ENCODE data around the gene MED13L. TPM values are rescaled to one million over a fixed set of nuclear protein-coding genes. Genes with fewer than 3 reads are reported as not detected.

The MED13L gene
- total RNA-seq: 100 to 1,000 TPM; 126 to 216 (median 133) TPM
- 136 TPM for total RNA-seq (2013)
- 77.7 to 250 (median 217) reads per million in 29 experiments for total RNA-seq

- peaks cover 33 to 45% (median 44%) of the 10 kb centered on the region in 3 donors for H3K4me1 Mint-ChIP-seq
- Histone ChIP-seq H3K27me3 (replicated peaks in 1 of 2; ENCODE audit: control insufficient read depth in 2 of 2, extremely low read depth in 1 of 2, insufficient read depth in 2 of 2, low read length in 1 of 2) (no peaks in the 10 kb centered on the region), H3K4me1 (ENCODE audit: control insufficient read depth in 1 of 2, extremely low read depth in 1 of 2, insufficient read depth in 2 of 2, low read length in 2 of 2) (peaks cover 15 to 28% of the 10 kb centered on the region in 2 experiments), H3K36me3 (ENCODE audit: control insufficient read depth in 2 of 2, extremely low read depth in 1 of 2, insufficient read depth in 1 of 2, low read length in 1 of 2) (no peaks in the 10 kb centered on the region), H3K4me3 (ENCODE audit: control insufficient read depth in 1 of 2, extremely low read depth in 1 of 2, low read length in 1 of 2) (peak within 1 kb of the TSS; percentile 86 to 92), H3K9me3 (no peaks in the 10 kb centered on the region), H3K27ac (ENCODE audit: low read length) (peak within 1 kb of the TSS; percentile 28)
- H3K27me3 Mint-ChIP-seq: peaks cover 0 to 2% of the 10 kb centered on the region in 2 donors
- no peaks in the 10 kb centered on the region for H3K36me3 Mint-ChIP-seq
- no peaks in the 10 kb centered on the region for H3K9me3 Mint-ChIP-seq
- peak; percentile 84 for ATAC-seq (replicated peaks in 1 of 4)
- ChIA-PET CTCF (interaction anchor here in 1 of 2 donors (1.1 kb wide), 2 partner anchors 30 to 81 kb away, joined by 3 read pairs; no protein-coding TSS in a partner anchor), POLR2A (interaction anchor here (0.5 to 1.0 kb wide), 3 partner anchors 11 to 351 kb away, joined by 4 to 5 read pairs (median 4); no protein-coding TSS in a partner anchor)
- peak; percentile 72 to 92 (median 85) for DNase-seq
- H3K27ac Mint-ChIP-seq: peak within 1 kb of the TSS; percentile 91 to 96
- peak within 1 kb of the TSS; percentile 94 to 98 (median 97) for H3K4me3 Mint-ChIP-seq
- WGBS (ENCODE audit: insufficient coverage): 1% methylated on average over 81 of the region's 111 CpGs
These were observed at the start of gene MED13L for GRCh38 chr12:116277467-116278278. Gene MED13L (minus strand): TSS chr12:116277693. CDS start chr12:116277131, 562 bp downstream.

- peak overlapping the region in 1 of 2 donors; percentile 8 for H3K4me3 ChIP-seq (ENCODE audit: control insufficient read depth in 1 of 2, extremely low read depth in 1 of 2, low read length in 1 of 2)
- no peaks in the 10 kb centered on the region for H3K27me3 ChIP-seq (replicated peaks in 1 of 2; ENCODE audit: control insufficient read depth in 2 of 2, extremely low read depth in 1 of 2, insufficient read depth in 2 of 2, low read length in 1 of 2)
- H3K9me3 ChIP-seq: no peaks in the 10 kb centered on the region
- Mint-ChIP-seq H3K27me3 (no peaks in the 10 kb centered on the region), H3K4me1 (peaks cover 22 to 33% (median 32%) of the 10 kb centered on the region in 3 donors), H3K9me3 (no peaks in the 10 kb centered on the region), H3K36me3 (no peaks in the 10 kb centered on the region), H3K4me3 (peak overlapping the region in 2 of 3 donors; percentile 26 to 36), H3K27ac (peak overlapping the region; percentile 73 to 89)
- peak in 19 of 35 experiments; percentile 3 to 46 (median 7) for DNase-seq
- ATAC-seq (replicated peaks in 1 of 4): peak; percentile 89 to 98 (median 96)
- POLR2A ChIA-PET: interaction anchor here in 1 of 2 donors (0.5 kb wide), 1 partner anchor 33 kb away, joined by 4 read pairs; no protein-coding TSS in a partner anchor
- H3K36me3 ChIP-seq (ENCODE audit: control insufficient read depth in 2 of 2, extremely low read depth in 1 of 2, insufficient read depth in 1 of 2, low read length in 1 of 2): no peaks in the 10 kb centered on the region
- CTCF ChIA-PET: no interaction called here
- H3K4me1 ChIP-seq (ENCODE audit: control insufficient read depth in 1 of 2, extremely low read depth in 1 of 2, insufficient read depth in 2 of 2, low read length in 2 of 2): peaks cover 11 to 18% of the 10 kb centered on the region in 2 experiments
- peak overlapping the region; percentile 48 for H3K27ac ChIP-seq (ENCODE audit: low read length)
- no CpG with 5 or more reads among the region's 1 CpG for WGBS (ENCODE audit: insufficient coverage)
These were observed 47.8 kb upstream of the MED13L start for GRCh38 chr12:116325336-116325664.

GRCh38 chr12:116324654-116325335 is 47.3 kb upstream of the MED13L start:
- H3K27me3 Mint-ChIP-seq: no peaks in the 10 kb centered on the region
- H3K4me1 Mint-ChIP-seq: peaks cover 27 to 38% (median 37%) of the 10 kb centered on the region in 3 donors
- peak overlapping the region; percentile 48 for H3K27ac ChIP-seq (ENCODE audit: low read length)
- DNase-seq: no peak
- no peaks in the 10 kb centered on the region for H3K9me3 Mint-ChIP-seq
- H3K36me3 ChIP-seq (ENCODE audit: control insufficient read depth in 2 of 2, extremely low read depth in 1 of 2, insufficient read depth in 1 of 2, low read length in 1 of 2): no peaks in the 10 kb centered on the region
- H3K4me3 Mint-ChIP-seq: peak overlapping the region; percentile 17 to 36 (median 26)
- 88% methylated on average over 1 of the region's 4 CpGs for WGBS (ENCODE audit: insufficient coverage)
- no peaks in the 10 kb centered on the region for H3K36me3 Mint-ChIP-seq
- H3K9me3 ChIP-seq: no peaks in the 10 kb centered on the region
- H3K27ac Mint-ChIP-seq: peak overlapping the region; percentile 73 to 89
- ChIA-PET POLR2A (no interaction called here), CTCF (no interaction called here)
- no peaks in the 10 kb centered on the region for H3K27me3 ChIP-seq (replicated peaks in 1 of 2; ENCODE audit: control insufficient read depth in 2 of 2, extremely low read depth in 1 of 2, insufficient read depth in 2 of 2, low read length in 1 of 2)
- H3K4me1 ChIP-seq (ENCODE audit: control insufficient read depth in 1 of 2, extremely low read depth in 1 of 2, insufficient read depth in 2 of 2, low read length in 2 of 2): peaks cover 11 to 18% of the 10 kb centered on the region in 2 experiments
- peak overlapping the region in 1 of 2 donors; percentile 8 for H3K4me3 ChIP-seq (ENCODE audit: control insufficient read depth in 1 of 2, extremely low read depth in 1 of 2, low read length in 1 of 2)
- peak in 3 of 4 experiments; percentile 17 to 44 (median 37) for ATAC-seq (replicated peaks in 1 of 4)

GRCh38 chr12:116323406-116324386 is 46.2 kb upstream of the MED13L start:
- ChIA-PET POLR2A (no interaction called here), CTCF (interaction anchor here (0.6 kb wide), 2 partner anchors 70 to 153 kb away, joined by 4 to 6 read pairs; no protein-coding TSS in a partner anchor)
- no peaks in the 10 kb centered on the region for H3K27me3 Mint-ChIP-seq
- H3K36me3 ChIP-seq (ENCODE audit: control insufficient read depth in 2 of 2, extremely low read depth in 1 of 2, insufficient read depth in 1 of 2, low read length in 1 of 2): no peaks in the 10 kb centered on the region
- H3K9me3 ChIP-seq: no peaks in the 10 kb centered on the region
- H3K36me3 Mint-ChIP-seq: no peaks in the 10 kb centered on the region
- H3K4me3 Mint-ChIP-seq: peak overlapping the region in 1 of 3 donors; percentile 36
- DNase-seq: no peak
- WGBS (ENCODE audit: insufficient coverage): no CpG with 5 or more reads among the region's 10 CpGs
- H3K27ac ChIP-seq (ENCODE audit: low read length): no peak overlapping the region
- peaks cover 37 to 46% (median 45%) of the 10 kb centered on the region in 3 donors for H3K4me1 Mint-ChIP-seq
- peaks cover 17 to 18% of the 10 kb centered on the region in 2 experiments for H3K4me1 ChIP-seq (ENCODE audit: control insufficient read depth in 1 of 2, extremely low read depth in 1 of 2, insufficient read depth in 2 of 2, low read length in 2 of 2)
- peaks cover 0 to 3% of the 10 kb centered on the region in 2 experiments for H3K27me3 ChIP-seq (replicated peaks in 1 of 2; ENCODE audit: control insufficient read depth in 2 of 2, extremely low read depth in 1 of 2, insufficient read depth in 2 of 2, low read length in 1 of 2)
- H3K4me3 ChIP-seq (ENCODE audit: control insufficient read depth in 1 of 2, extremely low read depth in 1 of 2, low read length in 1 of 2): no peak overlapping the region
- H3K9me3 Mint-ChIP-seq: no peaks in the 10 kb centered on the region
- ATAC-seq (replicated peaks in 1 of 4): no peak
- peak overlapping the region; percentile 23 to 68 for H3K27ac Mint-ChIP-seq

GRCh38 chr12:116321913-116322312 is 44.4 kb upstream of the MED13L start:
- Histone ChIP-seq H3K27ac (ENCODE audit: low read length) (no peak overlapping the region), H3K9me3 (no peaks in the 10 kb centered on the region), H3K27me3 (replicated peaks in 1 of 2; ENCODE audit: control insufficient read depth in 2 of 2, extremely low read depth in 1 of 2, insufficient read depth in 2 of 2, low read length in 1 of 2) (peaks cover 0 to 3% of the 10 kb centered on the region in 2 experiments), H3K4me3 (ENCODE audit: control insufficient read depth in 1 of 2, extremely low read depth in 1 of 2, low read length in 1 of 2) (no peak overlapping the region), H3K36me3 (ENCODE audit: control insufficient read depth in 2 of 2, extremely low read depth in 1 of 2, insufficient read depth in 1 of 2, low read length in 1 of 2) (no peaks in the 10 kb centered on the region), H3K4me1 (ENCODE audit: control insufficient read depth in 1 of 2, extremely low read depth in 1 of 2, insufficient read depth in 2 of 2, low read length in 2 of 2) (peaks cover 17 to 18% of the 10 kb centered on the region in 2 experiments)
- ChIA-PET CTCF (no interaction called here), POLR2A (no interaction called here)
- ATAC-seq (replicated peaks in 1 of 4): no peak
- Mint-ChIP-seq H3K4me1 (peaks cover 37 to 46% (median 42%) of the 10 kb centered on the region in 3 donors), H3K9me3 (no peaks in the 10 kb centered on the region), H3K27me3 (no peaks in the 10 kb centered on the region), H3K36me3 (no peaks in the 10 kb centered on the region), H3K27ac (no peak overlapping the region), H3K4me3 (no peak overlapping the region)
- DNase-seq: no peak
- 90% methylated on average over 2 of the region's 6 CpGs for WGBS (ENCODE audit: insufficient coverage)

Data from T-cell (primary cell).